Effector memory CD4-positive, alpha-beta T cell (primary cell): ENCODE data around the gene ACHE.

Experiments
- DNase-seq, 3 donors: peaks; one replicate each; pipeline ENCODE4 v3.0.0-alpha.2; 2020
- H3K27ac ChIP-seq: 2 replicates; pipeline ENCODE4 v1.7.0; 2013; ENCODE audit warnings: mild to moderate bottlenecking, low read length, moderate library complexity; ENCODE audit not compliant: insufficient read depth, poor library complexity, severe bottlenecking
- H3K27me3 ChIP-seq: replicated peaks from 2 replicates; pipeline ENCODE4 v1.7.0; 2013; ENCODE audit warnings: mild to moderate bottlenecking, low read length; ENCODE audit not compliant: insufficient read depth, control insufficient read depth, poor library complexity, severe bottlenecking
- H3K36me3 ChIP-seq: 2 replicates; pipeline ENCODE4 v1.7.0; 2013; ENCODE audit warnings: mild to moderate bottlenecking, low read length, moderate library complexity; ENCODE audit not compliant: control insufficient read depth, insufficient read depth
- H3K4me1 ChIP-seq: 2 replicates; pipeline ENCODE4 v1.7.0; 2013; ENCODE audit warnings: low read length, mild to moderate bottlenecking; ENCODE audit not compliant: control insufficient read depth, insufficient read depth, poor library complexity, severe bottlenecking
- H3K4me3 ChIP-seq: 2 replicates; pipeline ENCODE4 v1.7.0; 2013; ENCODE audit warnings: low read length, low read depth, mild to moderate bottlenecking; ENCODE audit not compliant: insufficient read depth, poor library complexity, severe bottlenecking
- H3K9me3 ChIP-seq: 2 replicates; pipeline ENCODE4 v1.7.0; 2013; ENCODE audit warnings: mild to moderate bottlenecking, low read length, moderate library complexity; ENCODE audit not compliant: control insufficient read depth

Gene ACHE

DNA sequence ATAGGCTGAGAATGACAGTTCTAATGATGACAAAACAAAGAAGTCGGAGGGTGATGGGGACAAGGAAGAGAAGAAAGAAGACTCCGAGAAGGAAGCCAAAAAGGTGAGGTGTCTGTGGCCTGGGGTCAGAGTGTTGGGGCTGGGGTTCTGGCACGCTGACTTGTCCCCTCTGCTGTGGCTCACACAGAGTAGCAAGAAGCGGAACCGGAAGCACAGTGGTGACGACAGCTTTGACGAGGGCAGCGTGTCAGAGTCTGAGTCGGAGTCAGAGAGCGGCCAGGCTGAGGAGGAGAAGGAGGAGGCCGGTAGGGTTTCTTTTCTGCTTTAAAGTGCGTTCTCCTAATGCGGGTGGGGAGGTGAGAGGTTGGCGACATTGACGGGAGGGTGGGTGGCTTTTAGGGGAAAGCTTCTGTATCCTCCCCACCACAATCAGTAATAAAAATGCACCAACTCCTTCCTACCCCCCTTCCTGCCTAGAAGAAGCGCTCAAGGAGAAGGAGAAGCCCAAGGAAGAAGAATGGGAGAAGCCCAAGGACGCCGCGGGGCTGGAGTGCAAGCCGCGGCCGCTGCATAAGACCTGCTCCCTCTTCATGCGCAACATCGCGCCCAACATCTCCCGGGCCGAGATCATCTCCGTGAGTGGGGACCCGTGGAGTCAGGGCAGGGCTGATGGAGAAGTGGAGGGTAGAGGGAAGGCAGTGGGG, 10.8 kb downstream of the ACHE start:
- H3K4me3 ChIP-seq: no peak overlapping the region
- H3K9me3 ChIP-seq: no peaks in the 10 kb centered on the region
- DNase-seq: peak; percentile 44 to 59 (median 46)
- H3K4me1 ChIP-seq: peaks cover 24% of the 10 kb centered on the region
- H3K27me3 ChIP-seq: no peaks in the 10 kb centered on the region
- peaks cover 69% of the 10 kb centered on the region for H3K36me3 ChIP-seq
- H3K27ac ChIP-seq: peak overlapping the region; percentile 35

DNA sequence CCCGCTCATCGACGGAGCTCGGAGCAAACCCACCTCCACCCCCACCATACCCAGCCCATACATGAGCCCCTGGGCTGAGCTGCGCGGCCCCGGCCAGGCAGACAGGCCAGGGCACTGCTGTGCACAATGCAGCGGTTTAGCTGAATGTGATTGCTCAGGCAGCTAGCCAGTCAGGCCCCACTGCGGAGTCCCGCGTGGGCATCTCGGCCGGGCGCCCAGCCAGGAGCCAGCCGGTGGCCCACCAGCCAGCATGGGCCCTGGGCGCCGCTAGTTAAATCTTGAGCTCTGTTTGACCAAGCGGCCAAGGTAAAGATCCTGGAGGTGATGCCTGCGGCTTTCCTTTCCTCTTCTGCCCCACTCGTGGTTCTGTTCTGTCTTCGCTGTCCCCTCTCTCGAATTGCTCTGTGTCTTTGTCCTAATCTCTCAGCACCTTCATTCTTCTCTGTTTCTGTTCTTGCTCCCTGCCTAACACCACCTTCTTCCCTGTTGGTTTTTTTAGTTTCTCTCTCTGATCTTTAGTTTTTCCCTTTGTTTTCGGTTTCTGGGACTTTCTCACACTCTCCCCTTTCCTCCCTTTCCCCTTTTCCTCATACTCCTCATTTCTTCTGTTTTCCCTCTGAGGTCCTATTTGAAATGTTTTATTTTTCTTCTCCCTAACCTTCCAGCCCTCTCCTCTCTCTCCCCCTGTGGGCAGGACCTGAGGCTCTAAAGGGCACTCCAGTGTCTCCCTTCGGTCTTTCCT, 12.7 kb downstream of the ACHE start:
- DNase-seq: no peak
- Histone ChIP-seq H3K36me3 (peaks cover 73% of the 10 kb centered on the region), H3K27ac (no peak overlapping the region), H3K27me3 (no peaks in the 10 kb centered on the region), H3K9me3 (no peaks in the 10 kb centered on the region), H3K4me3 (no peak overlapping the region), H3K4me1 (peaks cover 10% of the 10 kb centered on the region)

- no peak overlapping the region for H3K27ac ChIP-seq
- DNase-seq: no peak
- peaks cover 71% of the 10 kb centered on the region for H3K36me3 ChIP-seq
- no peaks in the 10 kb centered on the region for H3K9me3 ChIP-seq
- no peak overlapping the region for H3K4me3 ChIP-seq
- H3K4me1 ChIP-seq: peaks cover 3% of the 10 kb centered on the region
- no peaks in the 10 kb centered on the region for H3K27me3 ChIP-seq
Observed at GRCh38 chr7:100882201-100882600, 13.5 kb downstream of the ACHE start.

GRCh38 chr7:100881136-100881535, 14.6 kb downstream of the ACHE start:
- no peak overlapping the region for H3K27ac ChIP-seq
- no peak overlapping the region for H3K4me3 ChIP-seq
- H3K4me1 ChIP-seq: peaks cover 8% of the 10 kb centered on the region
- peaks cover 61% of the 10 kb centered on the region for H3K36me3 ChIP-seq
- H3K27me3 ChIP-seq: no peaks in the 10 kb centered on the region
- DNase-seq: no peak
- H3K9me3 ChIP-seq: no peaks in the 10 kb centered on the region

GRCh38 chr7:100880645-100881044, 15.0 kb downstream of the ACHE start:
- no peak for DNase-seq
- Histone ChIP-seq H3K4me3 (no peak overlapping the region), H3K36me3 (peaks cover 56% of the 10 kb centered on the region), H3K27me3 (no peaks in the 10 kb centered on the region), H3K9me3 (no peaks in the 10 kb centered on the region), H3K27ac (no peak overlapping the region), H3K4me1 (peaks cover 13% of the 10 kb centered on the region)

- peaks cover 47% of the 10 kb centered on the region for H3K36me3 ChIP-seq
- H3K4me3 ChIP-seq: no peak overlapping the region
- DNase-seq: no peak
- H3K4me1 ChIP-seq: peaks cover 14% of the 10 kb centered on the region
- no peak overlapping the region for H3K27ac ChIP-seq
- H3K27me3 ChIP-seq: no peaks in the 10 kb centered on the region
- H3K9me3 ChIP-seq: no peaks in the 10 kb centered on the region
Observed at GRCh38 chr7:100879685-100880261, 15.9 kb downstream of the ACHE start.

DNA sequence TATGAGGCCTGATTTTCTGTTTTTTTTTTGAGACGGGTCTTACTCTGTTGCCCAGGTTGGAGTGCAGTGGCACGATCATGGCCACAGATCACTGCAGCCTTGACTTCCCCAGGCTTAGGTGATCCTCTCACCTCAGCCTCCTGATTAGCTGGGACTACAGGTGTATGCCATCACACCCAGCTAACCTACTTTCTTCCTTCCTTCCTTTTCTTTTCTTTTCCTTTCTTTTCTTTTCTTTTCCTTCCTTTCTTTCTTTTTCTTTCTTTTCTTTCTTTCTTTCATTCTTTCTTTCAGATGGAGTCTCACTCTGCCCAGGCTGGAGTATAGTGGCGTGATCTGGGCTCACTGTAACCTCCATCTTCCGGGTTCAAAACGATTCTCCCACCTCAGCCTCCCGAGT, 17.0 kb downstream of the ACHE start:
- Histone ChIP-seq H3K27ac (no peak overlapping the region), H3K36me3 (peaks cover 36% of the 10 kb centered on the region), H3K4me3 (no peak overlapping the region), H3K9me3 (no peaks in the 10 kb centered on the region), H3K27me3 (no peaks in the 10 kb centered on the region), H3K4me1 (peaks cover 18% of the 10 kb centered on the region)
- DNase-seq: no peak

- Histone ChIP-seq H3K27ac (no peak overlapping the region), H3K27me3 (no peaks in the 10 kb centered on the region), H3K9me3 (no peaks in the 10 kb centered on the region), H3K36me3 (peaks cover 29% of the 10 kb centered on the region), H3K4me3 (no peak overlapping the region), H3K4me1 (peaks cover 18% of the 10 kb centered on the region)
- no peak for DNase-seq
Observed at GRCh38 chr7:100878013-100878412, 17.7 kb downstream of the ACHE start.

DNA sequence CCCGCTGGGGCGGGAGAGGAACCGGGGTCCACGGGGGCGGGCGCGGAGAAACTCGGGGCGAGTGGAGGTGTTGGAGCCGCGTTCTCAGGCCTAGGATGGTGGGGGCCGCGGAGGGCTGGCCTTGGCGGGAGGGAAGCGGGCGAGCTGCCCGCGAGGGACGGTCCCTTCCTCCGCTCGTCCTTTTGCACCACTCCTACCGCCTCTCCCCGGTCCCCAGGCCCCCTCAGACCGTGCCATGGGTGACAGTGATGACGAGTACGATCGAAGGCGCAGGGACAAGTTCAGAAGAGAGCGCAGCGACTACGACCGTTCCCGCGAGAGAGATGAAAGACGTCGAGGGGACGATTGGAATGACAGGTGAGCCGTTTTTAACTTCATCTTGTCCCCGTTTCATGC, 20.3 kb downstream of the ACHE start:
- Histone ChIP-seq H3K4me1 (peaks cover 18% of the 10 kb centered on the region), H3K4me3 (peak overlapping the region; percentile 98), H3K36me3 (peaks cover 4% of the 10 kb centered on the region), H3K9me3 (no peaks in the 10 kb centered on the region), H3K27ac (peak overlapping the region; percentile 91), H3K27me3 (no peaks in the 10 kb centered on the region)
- DNase-seq: no peak
